Measurements from ENCODE around the gene B4GALT5.

Gene B4GALT5

GRCh38 chr20:49705358-49705757 lies 8.3 kb downstream of the B4GALT5 start:
- no peak overlapping the region for H3K27ac ChIP-seq

DNA sequence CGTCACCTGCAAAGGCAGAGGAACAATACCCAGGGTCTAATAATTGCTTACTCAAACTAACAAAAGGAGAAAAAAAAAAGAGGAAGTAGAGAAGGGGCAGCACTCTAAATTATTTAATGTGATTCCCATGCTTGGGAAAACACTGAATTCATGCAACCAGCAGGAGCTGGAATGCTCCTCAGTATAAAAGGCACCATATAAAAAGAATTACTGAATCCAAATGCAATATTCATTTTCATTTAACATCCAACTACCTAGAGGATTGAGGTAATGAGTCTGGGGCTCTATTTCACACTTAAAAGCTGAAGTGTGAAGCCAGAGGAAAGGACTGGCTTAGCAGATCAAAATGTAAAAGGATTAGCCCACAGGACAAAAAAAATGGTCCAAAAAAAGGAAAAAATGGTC lies 8.7 kb downstream of the B4GALT5 start:
- no peak for DNase-seq (ENCODE audit: low spot score)
- TF ChIP-seq, protein P1, sequence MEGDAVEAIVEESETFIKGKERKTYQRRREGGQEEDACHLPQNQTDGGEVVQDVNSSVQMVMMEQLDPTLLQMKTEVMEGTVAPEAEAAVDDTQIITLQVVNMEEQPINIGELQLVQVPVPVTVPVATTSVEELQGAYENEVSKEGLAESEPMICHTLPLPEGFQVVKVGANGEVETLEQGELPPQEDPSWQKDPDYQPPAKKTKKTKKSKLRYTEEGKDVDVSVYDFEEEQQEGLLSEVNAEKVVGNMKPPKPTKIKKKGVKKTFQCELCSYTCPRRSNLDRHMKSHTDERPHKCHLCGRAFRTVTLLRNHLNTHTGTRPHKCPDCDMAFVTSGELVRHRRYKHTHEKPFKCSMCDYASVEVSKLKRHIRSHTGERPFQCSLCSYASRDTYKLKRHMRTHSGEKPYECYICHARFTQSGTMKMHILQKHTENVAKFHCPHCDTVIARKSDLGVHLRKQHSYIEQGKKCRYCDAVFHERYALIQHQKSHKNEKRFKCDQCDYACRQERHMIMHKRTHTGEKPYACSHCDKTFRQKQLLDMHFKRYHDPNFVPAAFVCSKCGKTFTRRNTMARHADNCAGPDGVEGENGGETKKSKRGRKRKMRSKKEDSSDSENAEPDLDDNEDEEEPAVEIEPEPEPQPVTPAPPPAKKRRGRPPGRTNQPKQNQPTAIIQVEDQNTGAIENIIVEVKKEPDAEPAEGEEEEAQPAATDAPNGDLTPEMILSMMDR (IDR thresholded peaks at IDR 0.05), result no peak
- no peak overlapping the region for H3K27ac ChIP-seq
- no peak overlapping the region for H3K4me3 ChIP-seq

More at GRCh38 chr20:49705358-49705757, 8.3 kb downstream of the B4GALT5 start:
- no peak overlapping the region for H3K4me3 ChIP-seq
- no peak for DNase-seq (ENCODE audit: low spot score)
- TF ChIP-seq, protein P1 (IDR thresholded peaks at IDR 0.05), result no peak

GRCh38 chr20:49701916-49702315 lies 11.8 kb downstream of the B4GALT5 start:
- no peak overlapping the region for H3K27ac ChIP-seq
- TF ChIP-seq, protein P1 (IDR thresholded peaks at IDR 0.05), result no peak
- no peak overlapping the region for H3K4me3 ChIP-seq
- peak; percentile 36 for DNase-seq (ENCODE audit: low spot score)

- Histone ChIP-seq H3K4me3 (no peak overlapping the region), H3K27ac (no peak overlapping the region)
- TF ChIP-seq, protein P1 (IDR thresholded peaks at IDR 0.05), result no peak
- peak; percentile 29 for DNase-seq (ENCODE audit: low spot score)
Measured at GRCh38 chr20:49701241-49701790, 12.4 kb downstream of the B4GALT5 start.

GRCh38 chr20:49700411-49701185 lies 13.1 kb downstream of the B4GALT5 start:
- no peak overlapping the region for H3K4me3 ChIP-seq
- peak; percentile 33 for DNase-seq (ENCODE audit: low spot score)
- no peak overlapping the region for H3K27ac ChIP-seq
- TF ChIP-seq, protein P1 (IDR thresholded peaks at IDR 0.05), result no peak

GRCh38 chr20:49699200-49699992 lies 14.3 kb downstream of the B4GALT5 start:
- TF ChIP-seq, protein P1 (IDR thresholded peaks at IDR 0.05), result no peak
- DNase-seq (ENCODE audit: low spot score), result no peak
- Histone ChIP-seq H3K27ac (no peak overlapping the region), H3K4me3 (no peak overlapping the region)

Measured in coronary artery (tissue), 2 donors.